NOMO-1 treated with DMSO at 0.1 percent for 48 hours (cell line): Measurements from ENCODE around the gene PDGFB.

ENCODE experiments used
- DNase-seq: peaks from one replicate; lab custom pipeline; 2025; ENCODE audit not compliant: unreplicated experiment; lab: John Stamatoyannopoulos, UW

The PDGFB gene

DNA sequence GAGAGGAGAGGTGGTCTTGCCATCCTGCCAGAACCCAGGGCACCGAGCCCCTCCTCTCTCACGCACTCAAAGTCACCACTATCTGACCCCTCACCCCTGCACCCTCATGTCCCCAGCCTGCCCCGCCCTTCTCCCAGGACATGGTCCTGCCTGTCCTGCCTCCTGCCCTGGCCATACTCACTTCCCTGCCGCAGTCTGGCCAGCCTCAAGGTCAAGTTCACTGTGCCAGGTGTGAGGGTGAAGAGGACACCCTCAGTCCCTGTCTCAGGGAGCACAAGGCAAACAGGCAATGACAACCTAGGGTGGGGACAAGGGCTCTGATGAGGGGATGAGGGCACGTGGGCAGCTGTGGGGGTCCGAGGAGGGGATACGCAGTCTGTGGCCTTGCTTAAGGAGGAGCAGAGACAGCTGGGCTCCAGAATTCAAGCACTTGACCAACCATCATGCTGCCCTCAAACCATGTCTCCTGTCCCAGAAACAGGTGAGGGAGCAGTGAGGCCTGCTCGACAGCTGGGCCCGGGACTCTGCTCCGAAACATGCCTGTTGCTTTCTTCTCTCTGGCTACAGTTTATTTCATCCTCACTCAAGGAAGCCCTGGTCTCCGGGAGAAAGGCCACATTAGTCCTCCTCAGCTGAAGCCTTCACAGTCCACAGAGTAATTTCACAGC, 36.6 kb downstream of the PDGFB start:
- DNase-seq, result no peak

- no peak for DNase-seq
These were observed 37.4 kb downstream of the PDGFB start for GRCh38 chr22:39207141-39208012.

DNA sequence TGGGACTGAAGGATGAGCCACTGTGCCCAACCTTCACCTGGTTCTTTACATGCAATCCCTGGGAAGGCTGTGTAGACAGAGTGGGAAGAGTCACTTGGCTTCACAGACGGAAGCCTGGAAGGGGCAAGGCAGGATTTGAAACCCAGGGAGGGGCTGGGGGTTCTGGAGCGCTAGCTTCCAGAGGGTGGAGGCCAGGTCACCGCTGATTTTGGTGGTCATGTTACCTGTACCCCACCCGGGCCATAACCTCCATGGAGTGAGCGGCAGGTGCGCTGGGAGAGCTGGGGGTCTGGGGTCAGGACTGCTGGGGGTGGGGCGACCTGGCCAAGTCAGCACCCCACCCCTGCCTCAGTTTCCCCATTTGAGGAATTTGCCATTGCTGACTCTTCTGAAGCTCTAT, 38.3 kb downstream of the PDGFB start:
- DNase-seq, result no peak

DNA sequence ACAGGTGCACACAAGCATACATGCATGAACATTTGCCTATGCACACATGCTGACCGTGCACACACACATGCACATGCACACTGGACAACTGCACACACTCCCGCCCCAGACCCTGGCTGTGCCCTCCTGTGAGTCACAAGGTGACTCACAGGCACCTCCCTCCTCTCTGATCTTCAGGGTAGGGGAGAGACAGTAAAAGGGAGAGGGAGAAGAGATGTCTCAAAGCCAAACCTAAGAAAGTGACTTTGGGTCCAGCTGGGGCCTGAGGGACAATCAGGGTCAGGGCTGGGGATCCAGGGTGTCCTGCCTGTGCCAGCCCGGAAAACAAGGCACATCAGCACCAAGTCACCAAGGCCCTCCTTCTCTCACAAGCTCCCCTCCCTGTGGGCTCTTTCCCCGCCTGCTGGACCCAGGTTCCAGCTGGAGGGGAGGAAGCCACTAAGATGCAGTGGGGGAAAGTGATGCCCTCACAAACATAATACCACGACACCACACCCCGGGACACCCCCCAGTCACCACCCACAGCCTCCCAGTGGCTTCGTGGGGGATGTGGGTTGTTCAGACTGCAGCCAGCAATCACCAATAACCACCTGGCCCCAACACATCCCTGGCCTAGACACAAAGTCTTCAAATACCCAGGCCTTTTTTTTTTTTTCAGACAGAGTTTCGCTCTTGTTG, 39.3 kb downstream of the PDGFB start:
- peak; percentile 19 for DNase-seq

- DNase-seq, result no peak
These were observed 40.6 kb downstream of the PDGFB start for GRCh38 chr22:39204216-39204615.

DNA sequence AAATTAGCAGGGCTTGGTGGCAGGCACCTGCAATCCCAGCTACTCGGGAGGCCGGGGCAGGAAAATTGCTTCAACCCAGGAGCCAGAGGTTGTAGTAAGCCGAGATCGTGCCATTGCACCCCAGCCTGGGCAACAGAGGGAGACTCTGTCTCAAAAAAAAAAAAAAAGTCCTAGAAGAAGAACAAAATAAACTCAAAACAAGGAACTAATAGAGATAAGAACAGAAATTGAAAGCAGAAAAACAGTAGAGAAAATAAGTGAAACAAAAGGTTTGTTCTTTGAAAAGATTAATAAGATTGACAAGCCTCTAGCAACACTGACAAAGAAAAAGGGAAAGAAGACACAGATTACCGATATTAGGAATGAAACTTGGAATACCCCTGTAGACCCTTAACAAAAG, 47.2 kb downstream of the PDGFB start:
- peak; percentile 44 for DNase-seq

- no peak for DNase-seq
These were observed 50.7 kb downstream of the PDGFB start for GRCh38 chr22:39194098-39194497.

- no peak for DNase-seq
These were observed 56.0 kb downstream of the PDGFB start for GRCh38 chr22:39188809-39189208.

GRCh38 chr22:39185601-39186012, 59.2 kb downstream of the PDGFB start:
- no peak for DNase-seq

DNA sequence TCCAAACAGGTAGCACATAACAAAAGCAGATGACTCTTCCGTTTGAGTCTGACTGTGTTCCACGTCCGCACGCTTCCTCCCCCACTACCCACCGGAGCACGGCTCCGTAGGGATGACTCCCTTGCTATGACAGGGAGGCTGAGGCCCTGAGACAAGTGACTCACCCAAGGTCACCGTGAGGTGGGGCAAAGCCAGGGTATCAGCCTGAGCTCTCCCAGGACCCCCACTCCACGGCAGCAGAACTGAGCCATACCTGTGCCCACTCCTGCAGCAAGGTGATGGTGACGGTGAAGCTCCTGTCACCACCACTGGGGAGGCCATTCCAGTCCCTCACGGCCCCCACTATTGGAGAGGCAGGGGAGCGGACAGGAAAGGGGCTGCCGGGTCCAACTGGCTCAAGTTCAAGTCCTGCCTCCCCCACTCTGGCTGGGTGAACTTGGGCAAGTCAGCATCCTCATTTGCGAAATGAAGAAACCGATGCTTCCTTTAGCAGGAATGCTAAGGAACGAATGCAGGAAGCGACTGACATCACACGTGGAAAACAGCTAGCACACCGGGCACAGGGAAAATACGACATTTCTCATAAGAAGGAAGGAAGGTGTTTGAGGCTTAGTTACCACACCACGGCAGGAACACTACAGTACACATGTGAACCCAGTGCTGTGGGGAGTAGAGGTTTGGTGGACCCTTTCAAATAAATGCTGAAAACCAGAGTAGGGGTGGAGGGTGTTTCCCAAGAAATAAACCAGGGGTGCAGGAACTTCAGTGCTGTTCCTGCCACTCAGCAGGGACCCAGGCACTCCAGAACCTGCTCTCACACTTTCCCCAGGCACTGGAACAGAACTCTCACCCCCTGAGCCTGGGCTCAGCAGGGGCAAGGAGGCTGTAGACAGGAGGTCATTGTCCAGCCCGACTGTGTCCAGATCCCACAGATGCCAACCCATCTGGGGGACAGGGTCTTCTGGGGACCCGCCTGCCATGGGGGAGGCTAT, 59.9 kb downstream of the PDGFB start:
- DNase-seq, result no peak

- no peak for DNase-seq
These were observed 60.7 kb downstream of the PDGFB start for GRCh38 chr22:39183991-39184585.

DNA sequence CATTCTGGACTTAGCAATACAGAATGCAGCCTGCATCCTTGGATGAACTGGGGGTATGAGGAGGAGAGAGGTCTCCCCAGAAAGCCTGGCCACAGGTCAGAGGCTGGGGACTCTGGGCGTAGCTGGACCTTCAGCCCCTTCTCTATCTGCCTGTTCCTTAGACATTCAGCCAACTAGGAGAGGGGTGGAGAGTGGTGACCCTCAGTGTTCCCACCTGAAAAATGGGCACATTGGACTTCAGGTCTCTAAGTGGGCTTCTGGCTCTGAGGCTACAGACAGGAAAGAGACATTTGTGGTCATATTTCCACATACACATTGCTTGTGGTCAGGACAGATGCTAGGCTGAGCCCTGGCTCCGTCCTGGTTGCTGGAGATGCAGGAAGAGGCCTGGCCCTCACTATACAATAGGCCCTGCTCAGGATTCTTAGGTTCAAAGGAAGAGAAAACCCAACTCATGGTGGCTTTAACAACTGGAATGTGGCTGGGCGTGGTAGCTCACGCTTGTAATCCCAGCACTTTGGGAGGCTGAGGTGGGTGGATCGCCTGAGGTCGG, 62.2 kb downstream of the PDGFB start:
- DNase-seq, result peak; percentile 28

- no peak for DNase-seq
These were observed 63.0 kb downstream of the PDGFB start for GRCh38 chr22:39181778-39182177.

DNA sequence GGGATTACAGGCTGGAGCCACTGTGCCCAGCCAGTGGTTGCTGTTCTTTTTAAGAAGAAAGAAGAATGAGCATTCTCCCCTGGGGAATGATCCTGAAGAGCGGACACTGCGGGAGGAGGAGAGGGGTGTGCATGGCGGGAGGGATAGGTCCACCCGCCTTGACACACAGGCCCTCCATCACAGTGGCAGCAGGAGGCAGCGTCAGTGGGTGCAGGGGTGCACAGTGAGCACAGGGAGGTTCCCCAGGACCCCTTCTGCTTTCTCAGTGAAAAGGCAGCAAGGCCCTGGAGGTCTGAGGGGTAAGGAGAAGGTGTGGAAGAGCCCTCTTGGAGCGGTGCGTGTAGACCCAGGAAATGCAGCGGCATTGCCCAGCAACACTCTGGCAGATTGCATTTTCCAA, 63.4 kb downstream of the PDGFB start:
- DNase-seq, result no peak

DNA sequence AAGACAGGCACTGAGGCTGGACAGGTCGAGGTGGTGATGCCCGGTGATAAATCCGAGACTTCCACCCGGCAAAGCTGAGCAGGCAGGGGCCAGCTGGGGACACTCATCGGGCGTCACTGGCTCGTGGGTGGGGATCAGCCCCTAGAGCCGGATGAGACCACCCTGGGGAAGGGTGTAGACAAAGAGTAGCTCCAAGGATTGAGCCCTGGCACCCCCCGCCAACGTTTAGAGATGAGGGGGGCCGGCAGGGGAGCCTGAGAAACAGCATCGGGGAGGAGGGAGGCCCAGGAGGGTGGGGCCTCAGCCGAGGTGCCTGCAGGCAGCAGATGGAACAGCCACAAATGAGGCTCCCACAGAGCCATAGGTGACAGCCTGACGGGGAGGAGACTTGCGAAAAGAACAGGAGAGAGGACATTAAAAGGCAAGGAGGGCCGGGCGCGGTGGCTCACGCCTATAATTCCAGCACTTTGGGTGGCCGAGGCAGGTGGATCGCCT, 64.9 kb downstream of the PDGFB start:
- DNase-seq, result no peak

DNA sequence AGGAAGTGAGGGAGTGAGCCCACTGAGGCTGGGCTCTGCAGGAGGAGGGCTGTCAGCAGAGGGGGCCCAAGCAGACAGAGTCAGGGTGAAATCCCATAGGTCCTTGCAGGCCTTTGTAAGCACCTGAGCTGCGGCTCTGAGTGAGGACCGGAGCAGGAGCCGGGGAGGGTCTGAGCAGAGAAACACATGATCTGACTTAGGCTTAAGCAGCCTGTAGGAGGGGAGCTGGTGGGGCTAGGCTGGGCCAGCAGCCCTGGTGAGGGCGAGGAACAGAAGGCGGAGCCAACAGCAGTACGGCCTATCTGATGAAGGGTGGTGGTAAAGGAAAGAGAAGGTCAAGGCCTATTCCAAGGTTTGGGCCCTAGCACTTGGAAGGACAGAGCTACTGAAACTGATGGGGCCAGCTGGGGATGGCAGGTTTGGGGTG, 65.4 kb downstream of the PDGFB start:
- DNase-seq, result no peak

DNA sequence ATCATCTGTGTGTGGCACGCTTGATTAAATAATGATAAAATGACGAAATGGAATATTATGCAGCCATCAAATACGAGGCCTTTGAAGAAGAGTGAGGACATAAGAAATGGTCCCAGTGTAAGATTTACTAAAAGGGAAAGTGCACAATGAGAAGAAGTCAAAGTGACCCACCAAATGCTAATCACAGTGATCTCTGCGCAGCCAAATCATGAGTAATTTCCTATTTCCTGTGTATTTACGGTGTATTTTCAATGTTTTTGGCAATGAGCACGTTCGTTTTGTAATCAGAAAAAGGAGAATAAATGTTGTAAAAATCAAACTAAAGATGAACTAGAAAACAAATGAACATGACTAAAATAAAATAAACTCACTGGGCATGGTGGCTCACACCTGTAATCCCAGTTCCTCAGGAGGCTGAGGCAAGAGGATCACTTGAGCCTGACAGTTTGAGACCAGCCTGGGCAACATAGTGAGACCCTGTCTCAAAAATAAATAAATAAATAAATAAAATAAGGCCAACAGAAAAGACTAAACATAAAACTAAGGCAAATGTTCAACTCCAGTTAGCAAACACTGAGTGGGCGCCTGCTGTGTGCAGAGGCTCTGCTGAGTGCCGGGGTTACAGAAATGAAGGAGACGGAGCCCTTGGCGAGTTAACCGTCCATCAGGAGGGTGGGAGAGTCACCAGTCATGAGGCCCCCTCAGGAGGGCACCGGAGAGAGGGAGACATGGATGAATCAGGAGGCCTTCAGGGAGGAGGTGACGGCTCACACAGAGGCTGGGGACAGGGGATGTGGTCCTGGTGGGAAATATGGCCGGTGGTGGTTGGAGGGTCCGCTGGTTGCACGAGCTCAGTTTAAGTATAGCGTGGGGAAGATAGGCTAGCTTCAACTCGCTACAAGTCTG, 66.3 kb downstream of the PDGFB start:
- DNase-seq, result no peak

DNA sequence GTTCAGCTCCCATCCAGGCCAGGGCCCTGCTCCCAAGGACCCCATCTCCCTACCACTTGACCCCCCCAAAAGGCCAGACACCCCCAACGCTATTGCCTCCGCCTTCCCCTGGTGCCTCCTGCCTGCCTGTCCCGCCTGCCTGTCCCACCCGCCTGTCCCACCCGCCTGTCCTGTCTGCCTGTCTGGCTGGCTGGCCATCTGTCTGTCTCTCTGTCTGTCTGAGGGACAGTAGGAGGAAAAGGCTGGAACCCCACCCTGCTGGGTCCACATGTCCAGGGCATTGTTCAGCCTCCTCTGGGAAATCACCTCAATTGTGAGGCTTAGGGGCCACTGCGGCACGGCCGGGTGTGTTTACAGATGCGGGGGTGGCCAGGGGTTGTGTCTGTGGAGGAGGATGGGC, 67.0 kb downstream of the PDGFB start:
- DNase-seq, result no peak

DNA sequence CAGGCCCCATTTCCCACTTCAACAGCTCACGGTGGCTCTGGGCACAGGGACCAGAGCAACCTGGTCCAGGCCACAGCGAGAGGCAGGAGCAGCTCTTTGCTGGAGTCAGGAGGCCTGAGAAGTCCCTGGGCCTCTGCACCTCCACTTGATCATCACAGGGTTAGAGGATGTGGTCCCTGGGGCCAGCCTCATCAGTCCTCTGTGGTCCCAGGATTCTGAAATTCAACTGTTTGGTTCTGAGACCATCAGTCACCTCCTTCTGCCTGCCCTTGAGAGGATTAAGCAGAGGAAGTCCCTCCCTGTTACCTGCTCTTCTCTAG, 67.4 kb downstream of the PDGFB start:
- DNase-seq, result no peak
